ENCODE results near the gene STARD3.

DNA sequence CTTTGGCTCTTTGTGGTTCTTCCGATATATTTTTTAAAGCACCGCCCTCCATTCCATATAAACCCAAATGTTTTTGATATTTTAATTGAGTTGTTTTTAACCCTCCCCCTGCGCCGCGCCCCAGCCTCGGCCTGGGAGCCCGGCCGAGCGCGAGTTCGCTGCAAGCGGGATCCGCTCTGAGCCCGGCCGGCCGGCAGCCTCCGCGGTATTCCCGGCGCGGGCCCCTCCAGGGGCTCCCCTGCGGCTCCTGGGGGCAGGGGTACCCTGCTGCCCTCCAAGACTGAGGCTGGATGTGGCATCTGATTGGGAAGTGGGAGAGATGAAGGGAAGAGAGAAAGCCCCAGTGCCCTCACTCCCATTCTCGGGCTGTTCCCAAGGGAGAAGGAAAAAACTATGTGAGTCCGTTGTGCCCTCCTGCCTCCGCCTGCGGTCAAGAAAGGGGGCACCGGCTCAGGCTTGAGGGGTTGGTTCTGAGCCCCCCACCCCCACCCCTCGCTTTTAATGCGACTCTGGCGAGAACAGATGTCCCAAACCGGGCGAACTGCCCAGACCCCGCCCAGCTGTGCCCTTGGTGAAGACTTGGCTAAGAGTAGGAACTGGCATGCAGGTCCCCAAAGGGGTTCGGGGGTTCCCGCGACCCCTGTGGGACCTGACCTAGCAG is 37.8 kb upstream of the STARD3 start:
- TF ChIP-seq GATA2 (IDR thresholded peaks at IDR 0.05; ENCODE audit: low read depth, low read length) (no peak), GATA3 (IDR thresholded peaks at IDR 0.05; ENCODE audit: low read depth, low read length) (no peak)

All from SH-SY5Y (cell line).